H1 (cell line): Measurements from ENCODE around the gene EPHB6. TPM values are rescaled to one million over a fixed set of nuclear protein-coding genes. Genes with fewer than 3 reads are reported as not detected.

ENCODE experiments used
- CTCF ChIA-PET: fragments of 300-600 bp; sonication (Branson Sonifier 250); formaldehyde crosslinking; loops from one replicate; lab custom pipeline; 2021; ENCODE audit not compliant: partially characterized antibody; lab: Charles Lee
- POLR2A ChIA-PET: fragments of 300-600 bp; sonication (Branson Sonifier 250); formaldehyde crosslinking; loops from one replicate; lab custom pipeline; 2021; ENCODE audit warnings: inconsistent platforms; ENCODE audit not compliant: partially characterized antibody; lab: Charles Lee
- DNase-seq, 2 experiments: peaks; one replicate each; pipeline versions ENCODE4 v3.0.0 to v3.0.0-alpha.2; 2010 to 2022; ENCODE audit warnings: low spot score in 2 of 2, low read depth in 1 of 2, mixed read lengths in 1 of 2
- FAIRE-seq: peaks from 2 replicates; lab custom pipeline; 2011; peaks lifted over from hg19 to GRCh38; lab: Jason Lieb, UNC
- H2AFZ ChIP-seq: 2 replicates; pipeline ENCODE4 v1.8.1; 2012; ENCODE audit warnings: low read length, inconsistent platforms
- H2AK5ac ChIP-seq: 2 replicates; pipeline ENCODE4 v1.6.1; 2013; ENCODE audit warnings: low read depth, low read length
- H2BK120ac ChIP-seq: replicated peaks from 2 replicates; pipeline ENCODE3; 2013; ENCODE audit warnings: low read depth, low read length, inconsistent platforms
- H2BK12ac ChIP-seq: 2 replicates; pipeline ENCODE4 v1.6.1; 2013; ENCODE audit warnings: low read depth, low read length
- H2BK15ac ChIP-seq: 2 replicates; pipeline ENCODE4 v1.6.1; 2013; ENCODE audit warnings: low read length
- H2BK20ac ChIP-seq: 2 replicates; pipeline ENCODE4 v1.6.1; 2013; ENCODE audit warnings: low read length
- H2BK5ac ChIP-seq: 2 replicates; pipeline ENCODE4 v1.6.1; 2013; ENCODE audit warnings: low read depth, low read length
- H3K14ac ChIP-seq: 2 replicates; pipeline ENCODE4 v1.6.1; 2013; ENCODE audit warnings: inconsistent platforms; ENCODE audit not compliant: insufficient read length
- H3K18ac ChIP-seq: 2 replicates; pipeline ENCODE4 v1.6.1; 2013; ENCODE audit warnings: low read length; ENCODE audit errors: extremely low read depth
- H3K23ac ChIP-seq: 2 replicates; pipeline ENCODE4 v1.6.1; 2013; ENCODE audit warnings: inconsistent platforms; ENCODE audit not compliant: insufficient read length
- H3K23me2 ChIP-seq: 2 replicates; pipeline ENCODE4 v1.6.1; 2013; ENCODE audit warnings: low read depth, low read length
- H3K27ac ChIP-seq: 2 replicates; pipeline ENCODE4 v1.6.1; 2011; ENCODE audit warnings: low read depth, low read length, inconsistent platforms
- H3K27me3 ChIP-seq, 4 experiments: replicated peaks in 1 of 4; 1 replicate in 1 of 4; 2 replicates in 3 of 4; pipeline versions ENCODE4 v1.6.1 to v1.8.1; 2011 to 2013; ENCODE audit warnings: low read length in 3 of 4, mild to moderate bottlenecking in 3 of 4, inconsistent platforms in 2 of 4, mixed read lengths in 2 of 4, moderate library complexity in 1 of 4; ENCODE audit not compliant: control insufficient read depth in 3 of 4, insufficient read depth in 3 of 4; ENCODE audit errors: extremely low read depth in 1 of 4
- H3K36me3 ChIP-seq, 4 experiments: 2 replicates each; pipeline versions ENCODE4 v1.6.1 to v1.8.1; 2011 to 2013; ENCODE audit warnings: mild to moderate bottlenecking in 4 of 4, low read length in 3 of 4, moderate library complexity in 2 of 4, control low read depth in 1 of 4, inconsistent platforms in 1 of 4; ENCODE audit not compliant: insufficient read depth in 4 of 4, control insufficient read depth in 2 of 4
- H3K4ac ChIP-seq: replicated peaks from 2 replicates; pipeline ENCODE3; 2013; ENCODE audit warnings: low read length, low read depth, mixed read lengths, inconsistent platforms; ENCODE audit not compliant: insufficient read length
- H3K4me1 ChIP-seq, 4 experiments: replicated peaks in 1 of 4; 1 replicate in 1 of 4; 2 replicates in 3 of 4; pipeline versions ENCODE4 v1.6.1 to v1.8.1; 2011 to 2013; ENCODE audit warnings: low read length in 3 of 4, inconsistent platforms in 2 of 4, mixed read lengths in 1 of 4; ENCODE audit not compliant: insufficient read depth in 4 of 4, control insufficient read depth in 3 of 4
- H3K4me2 ChIP-seq, 2 experiments: 2 replicates each; pipeline versions ENCODE4 v1.6.1 to v1.8.1; 2011 to 2013; ENCODE audit warnings: low read depth in 2 of 2, low read length in 2 of 2, control low read depth in 1 of 2, inconsistent platforms in 1 of 2, mild to moderate bottlenecking in 1 of 2; ENCODE audit not compliant: insufficient read depth in 1 of 2
- H3K4me3 ChIP-seq, 4 experiments: fragments of 200-600, 300-600 bp in 1 of 4; sonication (generic), shearing (Covaris generic), sonication (Bioruptor Twin) in 1 of 4; 2 replicates each; pipeline versions ENCODE4 v1.5.1 to v1.8.1; 2011 to 2016; ENCODE audit warnings: low read length in 4 of 4, low read depth in 3 of 4, control low read depth in 2 of 4, inconsistent platforms in 2 of 4, mild to moderate bottlenecking in 2 of 4, mixed read lengths in 1 of 4, moderate library complexity in 1 of 4; ENCODE audit not compliant: insufficient read depth in 2 of 4; ENCODE audit errors: extremely low read depth in 1 of 4
- H3K56ac ChIP-seq: replicated peaks from 2 replicates; pipeline ENCODE3; 2013; ENCODE audit warnings: low read depth, mild to moderate bottlenecking, mixed read lengths, low read length, inconsistent platforms; ENCODE audit not compliant: insufficient read length
- H3K79me1 ChIP-seq: 2 replicates; pipeline ENCODE4 v1.6.1; 2013; ENCODE audit warnings: low read depth, low read length, control low read depth
- H3K79me2 ChIP-seq, 2 experiments: 2 replicates each; pipeline versions ENCODE4 v1.6.1 to v1.8.1; 2012 to 2013; ENCODE audit warnings: low read length in 2 of 2, mild to moderate bottlenecking in 2 of 2, inconsistent platforms in 1 of 2; ENCODE audit not compliant: insufficient read depth in 2 of 2, control insufficient read depth in 1 of 2
- H3K9ac ChIP-seq, 4 experiments: replicated peaks in 1 of 4; 1 replicate in 1 of 4; 2 replicates in 3 of 4; pipeline versions ENCODE4 v1.6.1 to v1.8.1; 2011 to 2013; ENCODE audit warnings: low read depth in 3 of 4, low read length in 3 of 4, control low read depth in 2 of 4, mild to moderate bottlenecking in 2 of 4, moderate library complexity in 2 of 4, inconsistent platforms in 1 of 4; ENCODE audit errors: extremely low read depth in 1 of 4
- H3K9me3 ChIP-seq, 2 experiments: 2 replicates each; pipeline versions ENCODE4 v1.6.1 to v1.8.1; 2012 to 2013; ENCODE audit warnings: mild to moderate bottlenecking in 2 of 2, moderate library complexity in 2 of 2, control low read depth in 1 of 2, inconsistent platforms in 1 of 2, low read depth in 1 of 2, low read length in 1 of 2, mixed read lengths in 1 of 2; ENCODE audit not compliant: insufficient read depth in 2 of 2
- H4K20me1 ChIP-seq, 2 experiments: replicated peaks in 1 of 2; 2 replicates each; pipeline versions ENCODE3 to v1.8.1; 2011 to 2013; ENCODE audit warnings: inconsistent platforms in 2 of 2, low read length in 2 of 2, mild to moderate bottlenecking in 1 of 2; ENCODE audit not compliant: insufficient read depth in 2 of 2, control insufficient read depth in 1 of 2
- H4K5ac ChIP-seq: 2 replicates; pipeline ENCODE4 v1.6.1; 2013; ENCODE audit warnings: low read length, low read depth, mixed read lengths, inconsistent platforms; ENCODE audit not compliant: insufficient read length
- H4K8ac ChIP-seq: 2 replicates; pipeline ENCODE4 v1.8.0; 2013; ENCODE audit warnings: mild to moderate bottlenecking, moderate library complexity, low read length, inconsistent platforms; ENCODE audit not compliant: insufficient read depth; ENCODE audit errors: extremely low read depth
- H4K91ac ChIP-seq: replicated peaks from 2 replicates; pipeline ENCODE3; 2013; ENCODE audit warnings: low read length, mixed read lengths, inconsistent platforms; ENCODE audit not compliant: insufficient read length
- ASH2L ChIP-seq: fragments of 200-600, 300-600 bp; sonication (generic); IDR thresholded peaks from one replicate; pipeline ENCODE4 v1.7.1; 2017; ENCODE audit warnings: low read length
- CBX5 ChIP-seq: fragments of 300-800, 300-1000 bp; sonication (generic); IDR thresholded peaks from 2 replicates; pipeline ENCODE4 v1.7.1; 2016; ENCODE audit warnings: antibody characterized with exemption, low read length, low read depth
- CEBPB ChIP-seq: IDR thresholded peaks from 2 replicates; pipeline ENCODE4 v1.6.1; 2012; ENCODE audit warnings: low read depth, low read length
- CHD2 ChIP-seq: IDR thresholded peaks from 2 replicates; pipeline ENCODE4 v1.6.1; 2012; ENCODE audit warnings: low read length, improper control_type of control experiment
- EGR1 ChIP-seq: IDR thresholded peaks from 2 replicates; pipeline ENCODE4 v1.6.1; 2011; ENCODE audit warnings: low read depth, low read length, borderline replicate concordance
- EP300 ChIP-seq, 2 experiments: IDR thresholded peaks; 1 replicate in 1 of 2; 2 replicates in 1 of 2; pipeline ENCODE4 v1.6.1; 2011 to 2012; ENCODE audit warnings: low read depth in 2 of 2, low read length in 2 of 2, mild to moderate bottlenecking in 2 of 2, borderline replicate concordance in 1 of 2, inconsistent platforms in 1 of 2, moderate library complexity in 1 of 2
- EZH2 ChIP-seq: fragments of 200-600 bp; sonication (generic); IDR thresholded peaks from 2 replicates; pipeline ENCODE4 v1.7.1; 2012; ENCODE audit warnings: low read depth, mild to moderate bottlenecking, moderate library complexity, low read length, inconsistent platforms; ENCODE audit not compliant: severe bottlenecking
- JUN ChIP-seq: IDR thresholded peaks from 2 replicates; pipeline ENCODE4 v1.6.1; 2011; ENCODE audit warnings: low read depth, mild to moderate bottlenecking, improper control_type of control experiment, low read length
- POLR2A ChIP-seq, 2 experiments: IDR thresholded peaks; 1 replicate in 1 of 2; 2 replicates in 1 of 2; pipeline ENCODE4 v1.6.1; 2011; ENCODE audit warnings: low read depth in 2 of 2, low read length in 2 of 2, mild to moderate bottlenecking in 2 of 2; ENCODE audit errors: control extremely low read depth in 1 of 2
- POLR2AphosphoS5 ChIP-seq: IDR thresholded peaks from 2 replicates; pipeline ENCODE4 v1.6.1; 2011; ENCODE audit warnings: low read depth, low read length
- RFX5 ChIP-seq: IDR thresholded peaks from 2 replicates; pipeline ENCODE4 v1.6.1; 2011; ENCODE audit warnings: low read depth, low read length, improper control_type of control experiment, borderline replicate concordance
- SP1 ChIP-seq: IDR thresholded peaks from 2 replicates; pipeline ENCODE4 v1.6.1; 2011; ENCODE audit warnings: low read depth, low read length
- TAF1 ChIP-seq: IDR thresholded peaks from 2 replicates; pipeline ENCODE4 v1.6.1; 2011; ENCODE audit warnings: mild to moderate bottlenecking, low read depth, low read length
- TBP ChIP-seq: IDR thresholded peaks from 2 replicates; pipeline ENCODE4 v1.6.1; 2011; ENCODE audit warnings: low read depth, low read length, improper control_type of control experiment
- TEAD4 ChIP-seq: IDR thresholded peaks from 2 replicates; pipeline ENCODE4 v1.6.1; 2012; ENCODE audit warnings: low read depth, low read length, inconsistent platforms, mixed read lengths
- WGBS, 2 experiments: shearing (Covaris generic) in 1 of 2; methylation state at CpG; one replicate each; pipeline versions ENCODE4 v1.1.6 to v1.1.7; 2013 to 2015; ENCODE audit warnings: low lambda C conversion rate in 2 of 2, mixed read lengths in 2 of 2, inconsistent platforms in 1 of 2, low coverage in 1 of 2, missing lambda C conversion rate in 1 of 2; ENCODE audit not compliant: insufficient replicate concordance in 2 of 2, insufficient coverage in 1 of 2, insufficient read length in 1 of 2; ENCODE audit errors: extremely low coverage in 1 of 2, missing lambda C conversion rate in 1 of 2; 5-methylcytosine and 5-hydroxymethylcytosine counted together
- polyA plus RNA-seq, 7 experiments: library from polyadenylated mRNA; depleted of rRNA in 3 of 7; stranded (reverse) in 5 of 7; unstranded in 2 of 7; fragments of >200 nt in 5 of 7; fragments of 200-250 nt in 2 of 7; gene quantifications; 1 replicate in 5 of 7; 2 replicates in 1 of 7; 4 replicates in 1 of 7; pipeline versions ENCODE4 v1.2.1 to v1.2.3, GENCODE V29; 2011 to 2013; ENCODE audit warnings: missing spikeins in 2 of 7, mixed read lengths in 2 of 7
- total RNA-seq: library from RNA; stranded (reverse); fragmentation: NEBNext Ultra II Directional; extraction: Animal tissue kit (Norgen Biotek cat#: 25700); gene quantifications from 2 replicates; pipeline ENCODE4 v1.2.1, GENCODE V29; 2021

The EPHB6 gene
- total and polyA plus RNA-seq, 2 of the 8 experiments (the other 6 are each of a cell fraction or from before 2014, with no cell fraction given), result 19.7 TPM

DNA sequence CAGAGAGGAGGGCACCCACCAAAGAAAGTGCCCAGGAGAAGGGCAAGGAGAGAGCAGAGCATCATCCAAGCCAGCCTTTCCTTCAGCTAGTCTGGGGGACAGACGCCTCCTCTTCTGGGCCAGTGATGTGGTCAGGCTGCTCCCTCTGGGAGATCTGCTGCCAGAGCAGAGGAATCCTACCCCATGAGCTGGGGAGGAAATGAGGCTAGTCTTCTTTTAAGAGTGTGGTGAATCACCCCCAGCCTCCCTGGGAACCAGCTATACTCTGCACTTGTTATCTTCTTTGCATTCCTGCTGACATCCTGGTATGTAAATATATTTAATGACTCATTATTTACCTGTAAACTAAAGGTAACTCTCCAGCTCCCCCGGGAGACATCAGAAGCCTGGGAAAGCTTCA lies 41.6 kb upstream of the EPHB6 start:
- peaks cover 10 to 23% (median 17%) of the 10 kb centered on the region in 4 experiments for H3K4me1 ChIP-seq
- H3K79me2 ChIP-seq, result no peaks in the 10 kb centered on the region
- peak overlapping the region; percentile 43 to 53 for H3K4me2 ChIP-seq
- peak overlapping the region; percentile 88 for H3K18ac ChIP-seq
- H3K9ac ChIP-seq, result no peak overlapping the region
- no peaks in the 10 kb centered on the region for H3K9me3 ChIP-seq
- H3K4ac ChIP-seq, result no peak overlapping the region
- no peak overlapping the region; the same call in 1 of the 2 replicates for H2BK20ac ChIP-seq
- H3K36me3 ChIP-seq, result no peaks in the 10 kb centered on the region; a peak in 1 of 8 replicates
- ChIA-PET POLR2A (interaction anchor here (1.1 to 2.4 kb wide), 2 partner anchors 14 to 17 kb away, joined by 4 to 18 read pairs; no protein-coding TSS in a partner anchor), CTCF (interaction anchor here (0.7 to 18.9 kb wide), 29 partner anchors 8 to 402 kb away, joined by 3 to 430 read pairs (median 5); partner anchors contain the start of gene PRSS2)
- DNase-seq (peak in 1 of 2 experiments; percentile 73), FAIRE-seq (no peak)
- no peaks in the 10 kb centered on the region for H3K23me2 ChIP-seq
- H3K27me3 ChIP-seq, result no peaks in the 10 kb centered on the region
- peak overlapping the region; percentile 1 for H4K91ac ChIP-seq
- no peak overlapping the region for H3K56ac ChIP-seq
- no peak overlapping the region for H4K5ac ChIP-seq
- peak overlapping the region; percentile 94 for H2BK12ac ChIP-seq
- peak overlapping the region; percentile 30 for H2BK120ac ChIP-seq
- H3K14ac ChIP-seq, result no peak overlapping the region
- no peaks in the 10 kb centered on the region for H3K79me1 ChIP-seq
- peak overlapping the region in 3 of 4 experiments; percentile 9 to 33 (median 12); a peak in 3 of 8 replicates for H3K4me3 ChIP-seq
- no peak overlapping the region for H2AFZ ChIP-seq
- WGBS, 2 experiments, result 0% methylated on average over 2 of the region's 2 CpGs; no CpG with 5 or more reads in 1 of the 2 experiments
- H2AK5ac ChIP-seq, result 0 out of 2 replicates have a peak overlapping the region, but pooled peaks have one; percentile 4
- no peak overlapping the region for H2BK15ac ChIP-seq
- no peaks in the 10 kb centered on the region for H4K20me1 ChIP-seq
- 0 out of 2 replicates have a peak overlapping the region, but pooled peaks have one; percentile 30 for H3K27ac ChIP-seq
- no peak overlapping the region for H4K8ac ChIP-seq
- H3K23ac ChIP-seq, result no peak overlapping the region
- peak overlapping the region; percentile 87; the same call in 1 of the 2 replicates for H2BK5ac ChIP-seq
- TF ChIP-seq ASH2L, result no peak
- TF ChIP-seq EZH2, result no peak
- TF ChIP-seq CHD2, result no peak
- TF ChIP-seq TAF1, result peak; percentile 54
- peak in 1 of 2 experiments; percentile 21; a peak in 1 of 3 replicates for TF ChIP-seq EP300 (IDR thresholded peaks at IDR 0.05; ENCODE audit: borderline replicate concordance in 1 of 2, low read depth in 2 of 2, low read length in 2 of 2)
- peak; percentile 54; the same call in 1 of the 2 replicates for TF ChIP-seq JUN
- peak in 1 of 2 experiments; percentile 80; a peak in 2 of 3 replicates for TF ChIP-seq POLR2A (IDR thresholded peaks at IDR 0.05; ENCODE audit: control extremely low read depth in 1 of 2, low read depth in 2 of 2, low read length in 2 of 2)
- no peak for TF ChIP-seq CBX5
- TF ChIP-seq TBP, result 0 out of 2 replicates have a peak, but pooled peaks have one; percentile 29
- TF ChIP-seq RFX5, result no peak
- TF ChIP-seq EGR1, result no peak
- no peak for TF ChIP-seq SP1
- 0 out of 2 replicates have a peak, but pooled peaks have one; percentile 34 for TF ChIP-seq POLR2AphosphoS5
- peak; percentile 73 for TF ChIP-seq TEAD4
- no peak for TF ChIP-seq CEBPB
